Bone marrow (tissue), 2 donors: ENCODE measurements around the gene SLAMF7.

Experiments
- DNase-seq, 2 donors: peaks; one replicate each; lab custom pipeline; 2025; lab: John Stamatoyannopoulos, UW

The SLAMF7 gene

GRCh38 chr1:160800645-160801408, 61.8 kb downstream of the SLAMF7 start:
- DNase-seq = peak in 1 of 2 donors; percentile 67

- no peak for DNase-seq
Measured at GRCh38 chr1:160801836-160802580, 63.0 kb downstream of the SLAMF7 start.
